Rectal smooth muscle tissue (tissue), 1 donor: ENCODE data around the gene KRT25.

Source experiments
- H3K27ac ChIP-seq: one replicate; pipeline ENCODE4 v1.7.0; 2013; ENCODE audit warnings: low read depth, low read length, inconsistent platforms
- H3K27me3 ChIP-seq: one replicate; pipeline ENCODE4 v1.7.0; 2013; ENCODE audit warnings: low read length; ENCODE audit not compliant: control insufficient read depth, insufficient read depth
- H3K36me3 ChIP-seq: one replicate; pipeline ENCODE4 v1.7.0; 2013; ENCODE audit warnings: low read length; ENCODE audit not compliant: control insufficient read depth, insufficient read depth
- H3K4me1 ChIP-seq: one replicate; pipeline ENCODE4 v1.7.0; 2013; ENCODE audit warnings: low read length; ENCODE audit not compliant: control insufficient read depth, insufficient read depth
- H3K4me3 ChIP-seq: one replicate; pipeline ENCODE4 v1.7.0; 2013; ENCODE audit warnings: low read length
- H3K9ac ChIP-seq: one replicate; pipeline ENCODE4 v1.7.0; 2013; ENCODE audit warnings: low read length

KRT25 gene, protein sequence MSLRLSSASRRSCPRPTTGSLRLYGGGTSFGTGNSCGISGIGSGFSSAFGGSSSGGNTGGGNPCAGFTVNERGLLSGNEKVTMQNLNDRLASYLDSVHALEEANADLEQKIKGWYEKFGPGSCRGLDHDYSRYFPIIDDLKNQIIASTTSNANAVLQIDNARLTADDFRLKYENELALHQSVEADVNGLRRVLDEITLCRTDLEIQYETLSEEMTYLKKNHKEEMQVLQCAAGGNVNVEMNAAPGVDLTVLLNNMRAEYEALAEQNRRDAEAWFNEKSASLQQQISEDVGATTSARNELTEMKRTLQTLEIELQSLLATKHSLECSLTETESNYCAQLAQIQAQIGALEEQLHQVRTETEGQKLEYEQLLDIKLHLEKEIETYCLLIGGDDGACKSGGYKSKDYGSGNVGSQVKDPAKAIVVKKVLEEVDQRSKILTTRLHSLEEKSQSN

DNA sequence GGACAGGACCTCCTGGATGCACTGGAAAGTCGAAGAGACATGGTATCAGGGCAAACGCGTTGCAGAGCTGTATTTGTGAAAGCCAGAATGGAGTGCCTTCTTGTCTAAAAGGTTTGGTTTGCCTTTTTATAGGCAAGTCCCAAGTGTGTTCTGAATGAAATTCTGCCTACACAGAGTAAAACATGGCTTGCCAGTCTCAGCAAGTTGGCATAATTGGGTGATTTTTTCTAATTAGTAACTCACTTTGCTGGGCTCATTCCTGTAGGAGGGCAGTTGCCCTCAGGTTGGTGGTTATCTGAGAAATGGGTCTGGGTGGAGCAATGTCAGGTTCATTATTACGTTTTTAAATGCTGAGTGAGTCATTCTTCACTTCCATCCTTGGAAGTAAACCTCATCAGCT, at the start of gene KRT25:
TSS of gene KRT25 (minus strand) at position 101 of the 400 bp plus-strand sequence. CDS start at position 41, 60 bp downstream.
- H3K27ac ChIP-seq, result no peak within 1 kb of the TSS
- no peaks in the 10 kb centered on the region for H3K36me3 ChIP-seq
- H3K27me3 ChIP-seq, result no peaks in the 10 kb centered on the region
- H3K4me3 ChIP-seq, result no peak within 1 kb of the TSS
- no peaks in the 10 kb centered on the region for H3K4me1 ChIP-seq
- no peak within 1 kb of the TSS for H3K9ac ChIP-seq

DNA sequence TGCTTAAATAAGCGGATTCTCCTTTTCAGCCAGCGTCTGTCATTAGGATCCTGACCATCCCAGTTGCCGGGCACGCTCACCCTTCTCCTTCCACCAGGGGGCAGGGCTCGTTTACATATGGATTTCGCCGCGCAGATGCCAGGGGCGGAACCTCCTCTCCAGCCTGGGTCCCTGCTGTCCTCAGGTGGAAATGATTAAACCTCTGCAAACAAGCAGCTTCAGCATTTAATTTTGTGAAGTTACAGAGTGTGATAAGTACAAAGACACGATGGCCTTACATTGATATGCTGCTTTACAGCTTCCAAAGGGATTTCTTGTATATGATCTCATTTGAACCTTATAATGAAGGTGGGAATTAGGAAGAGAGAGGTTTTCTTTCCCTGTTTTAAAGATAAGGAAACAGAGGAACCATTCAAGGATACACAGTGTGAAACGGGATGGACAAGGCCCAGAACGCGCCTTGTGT, 48.5 kb upstream of the KRT25 start:
- no peak overlapping the region for H3K9ac ChIP-seq
- H3K36me3 ChIP-seq, result no peaks in the 10 kb centered on the region
- H3K27ac ChIP-seq, result no peak overlapping the region
- H3K4me1 ChIP-seq, result no peaks in the 10 kb centered on the region
- H3K27me3 ChIP-seq, result peaks cover 3% of the 10 kb centered on the region
- H3K4me3 ChIP-seq, result no peak overlapping the region

DNA sequence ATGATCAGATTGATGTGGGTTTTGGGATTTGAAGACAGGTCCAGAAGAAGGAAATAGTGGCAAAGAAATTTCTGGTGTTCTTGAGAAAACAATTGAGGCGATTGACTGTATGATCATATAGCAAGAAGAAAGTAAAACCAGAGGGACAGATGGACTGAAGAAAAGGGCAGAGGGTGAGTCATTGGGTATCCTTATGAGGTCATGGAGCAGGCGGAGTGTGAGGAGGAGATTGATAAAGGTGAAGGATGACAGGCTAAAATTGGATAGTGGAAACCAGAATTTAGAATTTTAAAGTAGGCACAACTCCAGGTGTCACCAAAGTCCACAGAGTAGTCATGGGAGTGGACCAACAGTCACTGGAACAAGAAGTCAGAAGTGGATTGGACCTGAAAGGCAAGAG, 46.0 kb upstream of the KRT25 start:
- Histone ChIP-seq H3K4me3 (no peak overlapping the region), H3K27ac (no peak overlapping the region), H3K27me3 (peaks cover 3% of the 10 kb centered on the region), H3K4me1 (no peaks in the 10 kb centered on the region), H3K9ac (no peak overlapping the region), H3K36me3 (no peaks in the 10 kb centered on the region)

DNA sequence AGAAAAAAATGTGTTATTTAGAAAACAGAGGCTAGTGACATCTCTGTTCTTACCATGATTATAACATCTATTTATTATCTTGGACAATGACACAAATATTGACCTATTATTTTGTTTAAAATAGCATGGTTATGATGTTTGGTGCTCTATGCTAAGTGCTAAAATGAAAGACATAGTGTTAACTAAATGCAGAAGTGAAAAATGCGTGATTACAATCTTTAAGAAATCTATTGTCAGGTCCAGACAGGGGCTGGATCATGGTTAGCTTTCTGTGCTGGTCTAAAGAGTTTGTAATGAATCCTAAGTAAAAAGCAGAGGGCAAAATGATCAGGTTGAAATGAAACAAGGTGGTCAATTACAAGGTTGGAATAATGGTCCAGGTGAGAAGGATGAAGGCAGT, 45.2 kb upstream of the KRT25 start:
- peaks cover 3% of the 10 kb centered on the region for H3K27me3 ChIP-seq
- no peaks in the 10 kb centered on the region for H3K4me1 ChIP-seq
- H3K36me3 ChIP-seq, result no peaks in the 10 kb centered on the region
- H3K27ac ChIP-seq, result no peak overlapping the region
- no peak overlapping the region for H3K4me3 ChIP-seq
- H3K9ac ChIP-seq, result no peak overlapping the region

DNA sequence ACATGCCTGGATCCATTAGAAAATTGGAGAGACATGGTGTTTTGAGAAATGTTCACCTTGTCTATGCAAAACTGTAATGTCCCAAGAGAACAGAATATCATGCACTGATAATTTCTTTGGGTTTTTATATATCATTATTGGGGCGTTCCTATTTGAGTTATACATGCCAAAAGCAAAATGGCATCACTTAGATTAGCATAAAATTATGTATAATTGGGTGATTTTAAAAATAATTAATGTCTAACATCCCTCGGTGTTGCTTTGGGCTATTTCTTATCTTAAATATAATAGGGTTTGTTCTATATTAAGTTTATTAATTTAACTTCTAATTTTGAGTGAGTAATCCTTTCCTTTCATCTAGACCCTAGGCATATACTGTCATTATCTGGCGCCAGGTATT, 44.7 kb upstream of the KRT25 start, which contains the start of gene KRT28:
TSS of gene KRT28 (minus strand) at position 101 of the 400 bp plus-strand sequence. CDS start at position 35, 66 bp downstream.
- Histone ChIP-seq H3K4me3 (no peak within 1 kb of the TSS), H3K4me1 (no peaks in the 10 kb centered on the region), H3K36me3 (no peaks in the 10 kb centered on the region), H3K27me3 (peaks cover 3% of the 10 kb centered on the region), H3K9ac (no peak within 1 kb of the TSS), H3K27ac (no peak within 1 kb of the TSS)

DNA sequence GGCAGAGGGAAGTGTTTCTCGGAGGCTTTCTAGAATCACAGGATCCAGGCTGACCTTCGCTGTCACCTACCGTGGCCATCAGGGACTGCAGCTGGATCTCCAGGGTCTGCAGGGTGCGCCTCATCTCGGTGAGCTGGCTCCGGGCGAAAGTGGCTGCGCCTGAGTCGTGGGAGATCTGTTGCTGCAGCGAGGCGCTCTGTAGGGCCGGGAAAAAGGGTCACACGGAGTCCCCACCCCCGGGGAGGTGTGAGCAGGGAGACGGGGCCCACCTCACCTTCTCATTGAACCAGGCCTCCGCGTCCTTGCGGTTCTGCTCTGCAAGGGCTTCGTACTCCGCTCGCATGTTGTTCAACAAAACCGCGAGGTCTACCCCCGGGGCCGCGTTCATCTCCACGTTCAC, 41.7 kb upstream of the KRT25 start:
- Histone ChIP-seq H3K36me3 (no peaks in the 10 kb centered on the region), H3K9ac (no peak overlapping the region), H3K4me1 (no peaks in the 10 kb centered on the region), H3K27ac (no peak overlapping the region), H3K4me3 (no peak overlapping the region), H3K27me3 (peaks cover 3% of the 10 kb centered on the region)

DNA sequence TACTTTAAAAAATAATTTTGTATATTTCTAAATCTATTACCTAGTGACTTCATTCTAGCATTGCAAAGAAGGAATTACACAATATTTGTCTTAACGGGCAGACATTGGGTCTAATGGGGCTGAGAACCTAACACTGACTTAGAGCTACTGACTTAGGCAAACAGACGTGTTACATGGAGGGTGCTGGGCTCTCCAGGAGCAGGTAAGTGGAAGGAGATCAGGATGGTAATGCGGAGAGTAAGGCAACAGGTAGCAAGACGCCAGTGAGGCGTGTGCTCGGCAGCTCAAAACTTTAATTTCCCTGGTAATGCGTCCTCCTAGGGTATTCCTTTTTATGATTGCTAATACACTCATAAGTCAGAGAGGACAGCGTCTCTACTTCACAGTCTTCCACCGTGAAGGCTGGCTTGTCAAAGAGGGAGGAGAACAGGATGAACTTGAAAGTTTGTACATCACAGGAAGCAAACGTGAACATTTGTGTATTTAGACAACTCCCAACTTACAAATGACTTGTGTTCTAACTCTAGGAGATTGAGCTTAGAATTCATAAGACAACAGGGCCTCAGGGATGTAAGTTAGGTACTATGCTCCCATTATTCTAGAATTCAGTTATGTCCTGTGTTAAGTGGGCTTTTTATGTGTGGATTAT, 40.0 kb upstream of the KRT25 start:
- H3K4me1 ChIP-seq, result no peaks in the 10 kb centered on the region
- no peak overlapping the region for H3K9ac ChIP-seq
- H3K4me3 ChIP-seq, result no peak overlapping the region
- H3K27me3 ChIP-seq, result peaks cover 3% of the 10 kb centered on the region
- H3K36me3 ChIP-seq, result no peaks in the 10 kb centered on the region
- H3K27ac ChIP-seq, result no peak overlapping the region

DNA sequence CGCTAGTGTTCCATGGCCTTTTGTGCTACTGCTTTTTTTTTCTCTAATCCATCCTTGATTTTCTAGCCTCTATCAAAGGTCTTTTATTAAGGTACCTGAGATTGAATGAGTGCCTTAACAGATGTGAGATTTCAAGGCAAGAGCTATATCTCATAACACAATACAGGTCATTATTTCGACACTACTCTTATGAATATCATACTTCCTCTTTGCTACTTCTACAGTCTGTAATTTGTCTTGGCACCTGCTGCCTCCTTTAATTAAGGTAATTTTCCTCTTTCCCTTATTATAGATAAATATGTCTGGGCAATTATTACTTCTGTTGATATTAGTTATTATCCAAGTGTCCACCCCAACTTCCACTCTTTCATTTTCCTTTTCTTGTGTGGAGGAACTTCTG, 39.3 kb upstream of the KRT25 start:
- no peak overlapping the region for H3K27ac ChIP-seq
- no peak overlapping the region for H3K4me3 ChIP-seq
- H3K4me1 ChIP-seq, result no peaks in the 10 kb centered on the region
- peaks cover under 1% of the 10 kb centered on the region for H3K27me3 ChIP-seq
- H3K9ac ChIP-seq, result no peak overlapping the region
- no peaks in the 10 kb centered on the region for H3K36me3 ChIP-seq

DNA sequence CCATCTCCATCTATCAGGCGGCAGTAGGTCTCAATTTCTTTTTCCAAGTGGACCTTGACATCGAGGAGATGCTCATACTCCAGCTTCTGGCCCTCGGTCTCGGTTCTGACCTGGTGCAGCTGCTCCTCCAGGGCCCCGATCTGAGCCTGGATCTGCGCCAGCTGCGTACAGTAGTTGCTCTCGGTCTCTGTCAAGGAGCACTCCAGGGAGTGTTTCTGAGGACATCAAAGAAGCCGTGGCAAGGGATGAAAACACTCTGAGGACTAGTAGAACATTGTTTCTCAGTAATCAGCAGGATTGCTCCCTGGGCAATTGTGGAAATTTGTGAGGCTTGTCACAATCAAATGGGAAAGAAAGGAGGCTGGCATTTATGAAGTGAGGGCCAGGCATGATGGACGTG, 38.7 kb upstream of the KRT25 start:
- no peaks in the 10 kb centered on the region for H3K27me3 ChIP-seq
- no peak overlapping the region for H3K27ac ChIP-seq
- H3K36me3 ChIP-seq, result no peaks in the 10 kb centered on the region
- no peak overlapping the region for H3K4me3 ChIP-seq
- H3K9ac ChIP-seq, result no peak overlapping the region
- no peaks in the 10 kb centered on the region for H3K4me1 ChIP-seq

DNA sequence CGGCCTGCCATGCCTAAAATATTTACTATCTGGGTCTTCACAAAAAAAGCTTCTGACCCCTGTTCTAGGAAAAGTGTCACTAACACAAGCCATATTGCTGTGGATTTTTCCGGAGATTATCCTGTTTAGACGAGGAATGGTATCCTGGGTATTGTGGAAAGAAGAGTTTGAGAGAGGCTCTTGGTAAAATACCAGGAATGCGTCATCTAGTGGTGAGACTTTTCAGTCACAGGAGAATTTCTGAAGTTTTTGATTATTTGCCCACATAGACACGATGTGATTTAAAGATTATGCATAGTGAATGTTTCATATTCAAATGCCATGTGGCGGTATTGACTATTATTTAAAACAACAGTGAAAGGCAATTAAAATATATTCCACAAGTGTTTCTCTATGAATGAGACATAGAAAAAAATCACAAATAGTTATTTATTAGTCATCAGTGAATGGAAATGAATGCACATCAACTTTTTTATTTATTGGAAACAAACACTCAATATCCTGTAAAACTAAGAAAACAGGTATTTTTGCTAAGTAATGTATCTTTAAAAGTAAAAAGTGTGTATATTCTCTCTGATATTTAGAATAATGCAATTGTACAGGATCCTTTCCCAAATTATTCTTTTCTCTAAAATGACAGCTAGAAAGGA, 36.8 kb upstream of the KRT25 start:
- Histone ChIP-seq H3K27me3 (no peaks in the 10 kb centered on the region), H3K36me3 (no peaks in the 10 kb centered on the region), H3K4me3 (no peak overlapping the region), H3K4me1 (no peaks in the 10 kb centered on the region), H3K9ac (no peak overlapping the region), H3K27ac (no peak overlapping the region)

DNA sequence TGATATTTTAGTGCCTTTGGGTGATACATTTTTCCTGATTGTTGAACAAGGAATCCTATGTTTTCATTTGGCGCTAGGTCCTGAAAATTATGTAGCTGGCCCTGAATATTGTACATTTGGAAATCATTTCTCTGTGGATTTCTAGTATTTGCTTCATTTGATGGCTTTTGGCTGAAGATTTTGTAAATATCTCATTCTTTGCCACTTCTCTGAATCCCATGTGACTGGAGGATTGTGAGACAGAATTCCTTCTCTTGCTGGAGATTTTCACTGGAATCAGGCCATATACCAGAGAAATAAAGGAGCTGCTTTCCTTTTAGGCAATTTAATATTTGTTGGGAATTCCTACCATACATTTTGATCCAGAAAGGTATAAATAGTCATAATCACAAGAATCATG, 36.0 kb upstream of the KRT25 start:
- no peaks in the 10 kb centered on the region for H3K27me3 ChIP-seq
- no peak overlapping the region for H3K4me3 ChIP-seq
- H3K36me3 ChIP-seq, result no peaks in the 10 kb centered on the region
- no peaks in the 10 kb centered on the region for H3K4me1 ChIP-seq
- H3K27ac ChIP-seq, result no peak overlapping the region
- H3K9ac ChIP-seq, result no peak overlapping the region

DNA sequence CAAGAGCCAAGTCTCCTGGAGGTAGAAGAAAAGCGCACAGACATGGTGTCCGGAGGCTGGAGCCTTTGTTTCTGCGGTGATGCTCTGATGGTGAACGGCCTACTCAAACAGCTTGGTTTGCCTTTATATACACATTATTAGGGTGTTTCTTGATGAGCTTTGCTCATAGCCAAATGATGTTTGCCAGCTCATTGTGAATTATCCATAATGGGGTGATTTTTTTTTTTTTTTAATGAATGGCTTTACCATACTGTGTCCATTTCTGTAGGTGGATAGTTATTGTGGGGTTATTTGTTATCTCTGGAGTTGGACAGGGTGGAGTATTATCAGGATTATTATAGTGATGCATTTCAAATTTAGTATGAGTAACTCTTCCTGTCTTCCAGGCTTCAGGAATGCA, 27.3 kb upstream of the KRT25 start, which contains the start of gene KRT27:
TSS of gene KRT27 (minus strand) at position 101 of the 400 bp plus-strand sequence. CDS start at position 44, 57 bp downstream.
- Histone ChIP-seq H3K4me3 (no peak within 1 kb of the TSS), H3K27ac (no peak within 1 kb of the TSS), H3K27me3 (peaks cover 3% of the 10 kb centered on the region), H3K9ac (no peak within 1 kb of the TSS), H3K4me1 (no peaks in the 10 kb centered on the region), H3K36me3 (no peaks in the 10 kb centered on the region)
